SW480 (cell line): ENCODE data around the gene ZNF536.

Source experiments
- DNase-seq: peaks from one replicate; pipeline ENCODE4 v3.0.0-alpha.2; 2016; ENCODE audit warnings: low spot score

The ZNF536 gene

GRCh38 chr19:30529876-30530275 lies 157.7 kb downstream of the ZNF536 start:
- DNase-seq = no peak

- no peak for DNase-seq
Observed at GRCh38 chr19:30530751-30531150, 158.6 kb downstream of the ZNF536 start.

- no peak for DNase-seq
Observed at GRCh38 chr19:30535011-30535410, 162.8 kb downstream of the ZNF536 start.

GRCh38 chr19:30536975-30537374 lies 164.8 kb downstream of the ZNF536 start:
- no peak for DNase-seq

GRCh38 chr19:30539315-30539714 lies 167.1 kb downstream of the ZNF536 start:
- DNase-seq = no peak

- no peak for DNase-seq
Observed at GRCh38 chr19:30539981-30540380, 167.8 kb downstream of the ZNF536 start.

- no peak for DNase-seq
Observed at GRCh38 chr19:30540761-30541160, 168.6 kb downstream of the ZNF536 start.

GRCh38 chr19:30541575-30541974 lies 169.4 kb downstream of the ZNF536 start:
- no peak for DNase-seq

- DNase-seq = no peak
Observed at GRCh38 chr19:30543243-30543945, 171.2 kb downstream of the ZNF536 start.

GRCh38 chr19:30545752-30546151 lies 173.6 kb downstream of the ZNF536 start:
- no peak for DNase-seq

GRCh38 chr19:30546332-30546731 lies 174.1 kb downstream of the ZNF536 start:
- no peak for DNase-seq

GRCh38 chr19:30547246-30547645 lies 175.1 kb downstream of the ZNF536 start:
- DNase-seq = no peak

GRCh38 chr19:30549151-30549550 lies 177.0 kb downstream of the ZNF536 start:
- no peak for DNase-seq

- DNase-seq = no peak
Observed at GRCh38 chr19:30551271-30551670, 179.1 kb downstream of the ZNF536 start.

GRCh38 chr19:30552593-30552992 lies 180.4 kb downstream of the ZNF536 start:
- DNase-seq = no peak

GRCh38 chr19:30555075-30555790 lies 183.0 kb downstream of the ZNF536 start:
- DNase-seq = no peak

GRCh38 chr19:30555791-30556110 lies 183.6 kb downstream of the ZNF536 start:
- no peak for DNase-seq

GRCh38 chr19:30556230-30556711 lies 184.1 kb downstream of the ZNF536 start:
- DNase-seq = no peak

GRCh38 chr19:30557212-30557611 lies 185.0 kb downstream of the ZNF536 start:
- no peak for DNase-seq

GRCh38 chr19:30557927-30558557 lies 185.9 kb downstream of the ZNF536 start:
- DNase-seq = no peak

- no peak for DNase-seq
Observed at GRCh38 chr19:30558793-30559192, 186.6 kb downstream of the ZNF536 start.

GRCh38 chr19:30559446-30559845 lies 187.3 kb downstream of the ZNF536 start:
- no peak for DNase-seq

- DNase-seq = no peak
Observed at GRCh38 chr19:30562981-30563380, 190.8 kb downstream of the ZNF536 start.
